ENCODE results near the gene STAC.
"Not testable (repeated sequence)": the region's sequence is repeated elsewhere in the genome, so short reads cannot be mapped to it uniquely, and the experiment has no call there.

DNA sequence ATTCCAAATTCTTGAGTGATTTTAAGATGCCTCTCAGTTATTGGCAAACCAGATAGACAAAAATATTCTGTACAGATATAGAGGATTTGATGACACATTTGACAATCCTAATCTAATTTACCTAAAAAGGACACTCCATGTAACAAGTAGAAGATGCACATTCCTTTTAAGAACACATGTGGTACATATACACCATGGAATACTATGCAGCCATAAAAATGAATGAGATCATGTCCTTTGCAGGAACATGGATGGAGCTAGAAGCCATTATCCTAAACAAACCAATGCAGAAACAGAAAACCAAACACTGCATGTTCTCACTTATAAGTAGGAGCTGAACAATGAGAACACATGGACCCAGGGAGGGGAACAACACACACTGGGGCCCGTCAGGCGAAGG is 119.7 kb downstream of the STAC start:
- TF ChIP-seq RARB, ZFP30 (CRISPR knock-in tag; IDR thresholded peaks at IDR 0.05): not testable (repeated sequence)
- TF ChIP-seq ZNF8 (CRISPR knock-in tag; IDR thresholded peaks at IDR 0.05): peak; percentile 79

All from SK-N-SH treated with all-trans-retinoic acid at 6 μM for 48 hours (cell line).